Bronchus fibroblast of lung (primary cell): Measurements from ENCODE around the gene NRIP1. TPM values are rescaled to one million over a fixed set of nuclear protein-coding genes. Genes with fewer than 3 reads are reported as not detected.

ENCODE experiments used
- total RNA-seq: library from RNA; depleted of rRNA; stranded (reverse); fragments of >200 nt; gene quantifications from 2 replicates; pipeline ENCODE4 v1.2.3, GENCODE V29; 2015

NRIP1 gene
- total RNA-seq = 10.4 and 14.1 TPM in 2 replicates

GRCh38 chr21:15064576-15065391 is at the start of gene NRIP1:
TSS of gene NRIP1 (minus strand) at chr21:15065000. CDS start at chr21:14968192, 96,808 bp downstream.

